Activated CD8-positive, alpha-beta memory T cell treated with anti-CD3 and anti-CD28 coated beads for 4 hours (primary cell): ENCODE results near the gene NLGN1.

Experiments used
- DNase-seq, 2 donors: peaks; one replicate each; pipeline ENCODE4 v3.0.0-alpha.2; 2020; ENCODE audit warnings: low read depth in 2 of 2

NLGN1 gene

DNA sequence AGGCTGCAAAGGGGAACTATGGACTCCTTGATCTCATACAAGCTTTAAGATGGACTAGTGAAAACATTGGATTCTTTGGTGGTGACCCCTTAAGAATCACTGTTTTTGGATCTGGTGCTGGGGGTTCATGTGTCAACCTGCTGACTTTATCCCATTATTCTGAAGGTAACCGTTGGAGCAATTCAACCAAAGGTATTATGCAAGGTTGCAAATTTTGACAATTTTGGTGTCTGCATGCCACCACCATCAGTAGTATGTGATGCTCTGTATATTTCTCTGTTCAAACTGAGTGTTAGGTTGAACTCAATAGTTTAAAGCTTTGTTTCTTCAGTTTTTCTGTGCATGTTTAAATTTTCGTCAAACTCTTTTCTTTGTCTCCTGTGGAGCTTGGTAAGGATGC lies 877.8 kb downstream of the NLGN1 start:
- DNase-seq, result no peak

DNA sequence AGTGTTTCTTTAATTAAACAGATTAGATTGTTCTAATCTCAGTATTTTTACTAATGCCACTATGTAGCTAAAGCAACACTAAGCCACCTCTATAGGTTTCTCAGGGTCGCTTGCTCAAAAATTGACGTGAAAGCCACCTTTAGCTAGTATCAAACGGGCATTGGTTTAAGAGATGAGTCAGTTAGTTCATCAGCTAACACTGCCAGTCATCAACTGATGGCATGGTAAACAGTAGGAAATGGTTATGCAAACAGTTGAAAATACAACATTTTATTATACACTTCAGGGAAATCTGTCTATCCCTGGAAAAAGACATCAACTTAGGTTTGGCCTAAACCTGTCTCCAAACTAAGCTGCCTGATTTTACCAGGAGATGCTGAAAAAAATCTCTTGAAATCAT lies 879.3 kb downstream of the NLGN1 start:
- DNase-seq, result no peak

DNA sequence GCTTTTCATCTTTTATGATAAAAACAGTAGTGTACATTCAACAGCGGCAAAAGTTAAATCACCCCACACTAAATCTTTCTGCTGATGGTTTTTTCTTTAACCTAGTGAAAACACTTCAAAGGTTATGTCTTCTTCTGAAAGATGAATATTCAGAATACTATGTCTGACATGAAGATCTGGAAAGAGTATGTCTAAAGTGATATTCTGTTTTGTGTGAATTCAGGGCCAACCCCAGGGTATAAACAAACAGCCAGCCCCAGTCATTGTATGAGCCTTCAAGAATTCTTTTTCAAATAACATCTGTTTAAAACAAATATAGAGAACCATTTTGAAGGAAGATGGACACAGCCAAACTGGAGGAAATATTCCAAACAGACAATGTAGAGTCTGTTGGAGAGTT lies 880.5 kb downstream of the NLGN1 start:
- no peak for DNase-seq

DNA sequence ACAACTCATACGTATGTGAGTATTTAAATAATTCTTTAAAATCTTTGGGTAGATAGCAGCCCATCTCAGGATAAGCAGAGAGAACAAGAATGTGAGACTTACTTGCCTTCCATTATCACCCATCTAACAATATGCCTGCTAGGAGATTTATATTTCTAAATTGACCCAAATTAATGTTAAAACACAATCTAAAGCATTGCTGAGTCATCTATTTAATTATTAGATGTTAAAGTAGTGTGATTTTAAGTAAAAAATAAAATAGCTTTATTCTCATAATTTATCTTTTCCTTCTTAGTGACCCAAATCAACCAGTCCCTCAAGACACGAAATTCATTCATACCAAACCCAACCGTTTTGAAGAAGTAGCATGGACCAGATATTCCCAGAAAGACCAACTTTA lies 882.6 kb downstream of the NLGN1 start:
- no peak for DNase-seq

DNA sequence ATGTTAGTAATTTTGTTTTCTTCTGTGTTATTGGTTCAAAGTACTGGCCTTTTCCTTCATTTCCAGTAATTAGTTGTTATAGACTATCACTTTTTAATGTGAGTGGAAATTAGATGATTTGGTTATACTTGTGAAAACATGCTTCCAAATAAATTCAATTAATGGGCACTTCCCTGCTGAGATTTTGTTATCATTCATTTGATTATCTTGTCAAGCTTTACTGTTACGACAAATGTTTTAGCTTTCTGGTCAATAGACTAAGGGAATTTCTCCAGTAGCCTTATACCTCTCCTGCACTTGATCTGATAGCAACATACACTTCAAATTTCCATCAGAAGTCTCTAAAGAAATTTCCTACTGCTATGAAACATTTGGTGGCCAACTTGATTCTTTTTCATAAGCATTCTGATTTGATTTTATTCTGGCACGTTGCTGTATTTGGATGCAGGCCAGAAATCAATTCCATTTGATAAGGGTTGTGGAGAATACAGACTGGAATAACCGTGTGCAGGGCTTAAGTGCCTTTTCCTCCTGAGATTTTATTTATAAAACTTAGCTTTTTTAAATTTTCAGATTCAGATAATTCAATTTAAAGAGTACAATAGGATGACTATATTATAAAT lies 887.8 kb downstream of the NLGN1 start:
- DNase-seq, result no peak

DNA sequence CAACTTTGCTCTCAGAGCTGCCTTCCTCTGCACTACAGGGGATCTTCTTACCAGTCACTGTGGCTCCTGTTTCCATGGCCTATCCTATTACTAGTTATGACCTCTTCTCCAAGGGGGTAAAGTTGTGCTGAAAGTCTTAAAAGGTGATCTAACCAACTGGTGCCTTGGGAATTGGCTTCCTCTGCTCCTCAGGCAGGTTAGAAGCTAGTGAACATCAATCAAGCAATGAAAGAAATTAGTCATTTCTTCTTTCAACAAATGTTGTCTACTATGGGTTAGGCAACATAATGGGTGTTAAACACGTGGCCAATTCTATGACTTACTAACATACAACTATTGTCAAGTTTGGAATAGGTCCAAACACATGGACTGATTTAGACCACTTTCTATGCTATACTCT lies 890.2 kb downstream of the NLGN1 start:
- DNase-seq, result no peak

DNA sequence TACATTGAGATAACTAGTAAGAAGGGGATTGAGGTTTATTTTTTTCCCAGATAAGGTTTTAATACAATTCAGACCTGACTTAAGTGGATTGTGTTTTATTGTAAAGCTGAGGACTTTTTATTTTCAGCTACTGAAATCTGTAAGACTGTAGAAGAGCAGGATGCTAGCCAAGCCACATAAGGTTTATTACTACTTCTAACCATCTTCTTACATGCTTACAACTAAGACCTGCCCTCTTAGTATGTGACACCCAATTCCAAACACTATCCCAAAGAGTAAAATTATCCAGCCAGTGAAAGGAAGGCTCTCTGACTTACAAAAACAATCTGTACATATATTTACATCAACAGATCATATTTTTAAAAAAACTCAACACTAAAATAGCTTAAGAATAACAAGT lies 897.1 kb downstream of the NLGN1 start:
- no peak for DNase-seq

DNA sequence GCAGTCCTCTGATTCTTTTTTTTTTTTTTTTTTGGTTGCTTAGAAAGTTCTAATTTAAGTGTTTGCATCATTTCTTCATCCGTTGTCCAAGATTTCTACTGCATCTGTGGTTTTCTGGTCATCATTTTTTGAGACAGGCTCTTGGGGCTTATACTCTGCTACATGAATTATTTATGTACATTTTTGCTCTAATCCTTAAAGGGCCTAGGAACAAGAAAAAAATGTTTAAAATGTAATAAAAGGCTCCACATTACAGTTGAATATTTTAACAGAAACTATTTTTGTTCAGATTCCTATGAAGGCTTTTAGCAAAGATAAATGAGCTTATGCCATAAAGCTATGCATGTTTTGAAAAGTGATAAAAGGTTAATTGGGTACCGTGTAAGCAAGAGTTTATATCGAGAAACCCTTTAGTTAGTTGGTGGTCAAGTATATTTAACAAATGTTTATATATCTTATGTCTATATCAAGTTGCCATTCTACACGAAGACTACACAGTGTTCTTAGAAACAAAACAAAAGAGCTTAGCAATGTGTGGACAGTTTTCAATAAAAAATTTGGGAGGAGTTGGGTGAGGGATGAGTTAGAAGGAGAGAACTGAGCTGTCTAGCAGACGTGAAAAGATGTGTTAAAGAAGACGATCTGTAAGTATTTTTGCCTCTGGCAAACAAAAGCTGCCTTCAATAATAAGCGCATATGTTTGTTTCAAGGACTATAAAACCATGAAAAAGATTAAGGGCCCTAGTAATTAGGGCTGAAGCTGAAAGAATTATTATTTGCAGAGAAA lies 898.0 kb downstream of the NLGN1 start:
- no peak for DNase-seq

DNA sequence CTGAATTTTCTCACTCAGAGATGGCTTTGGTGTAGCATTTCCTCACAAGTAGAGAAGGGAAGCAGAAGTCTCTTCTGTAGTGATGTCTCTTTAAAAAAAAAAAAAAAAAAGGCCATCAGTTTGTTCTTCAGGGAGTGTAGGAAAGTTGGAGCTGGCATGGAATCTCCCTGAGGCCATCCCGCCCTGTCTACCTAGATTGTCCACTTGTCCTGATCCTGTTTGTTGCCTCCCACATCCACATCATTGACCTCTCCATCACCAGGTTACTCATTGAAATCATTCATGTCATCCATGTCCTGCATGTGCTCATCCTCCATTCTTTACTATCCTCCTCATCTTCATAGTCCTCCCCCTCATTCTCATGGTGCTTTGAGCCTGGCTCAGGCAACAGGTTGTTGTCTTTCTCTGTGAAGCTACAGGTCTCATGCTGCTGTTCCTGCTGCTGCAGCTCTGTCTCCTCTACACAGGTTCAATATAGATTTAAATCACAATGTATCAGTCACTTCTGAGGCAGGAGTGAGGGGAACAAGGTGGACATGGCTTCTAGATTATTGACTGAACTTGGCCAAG lies 905.3 kb downstream of the NLGN1 start:
- no peak for DNase-seq

DNA sequence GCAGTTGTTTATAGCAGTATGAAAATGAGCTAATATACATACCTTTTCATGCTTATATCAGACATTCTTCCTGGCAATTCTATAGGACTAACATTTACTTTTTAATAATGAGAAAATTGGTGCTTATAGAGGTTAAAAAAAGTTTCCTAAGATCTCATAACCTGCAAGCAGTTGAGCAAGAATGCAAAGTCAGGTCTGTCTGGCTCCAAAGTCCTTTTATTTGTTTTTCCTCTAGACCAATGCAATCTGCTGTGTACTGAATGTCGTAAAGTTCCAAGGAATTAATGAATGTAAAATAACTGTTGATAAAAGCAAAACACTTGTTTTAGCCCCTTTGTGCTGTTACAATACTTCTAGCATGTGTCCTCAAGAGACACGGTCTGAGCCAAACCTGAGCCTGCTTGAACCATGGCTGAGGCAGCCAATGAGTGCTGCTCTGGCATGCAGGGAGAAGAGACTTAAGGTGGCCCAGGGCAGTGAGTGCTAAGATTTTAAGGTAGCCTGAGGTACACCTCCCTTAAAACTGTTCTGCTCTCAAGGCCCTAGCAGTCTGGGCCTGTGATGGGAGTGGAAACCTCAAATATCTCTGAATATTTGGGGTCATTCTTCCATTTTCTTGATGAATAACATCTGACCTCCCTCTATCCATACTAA lies 906.5 kb downstream of the NLGN1 start:
- DNase-seq, result no peak

DNA sequence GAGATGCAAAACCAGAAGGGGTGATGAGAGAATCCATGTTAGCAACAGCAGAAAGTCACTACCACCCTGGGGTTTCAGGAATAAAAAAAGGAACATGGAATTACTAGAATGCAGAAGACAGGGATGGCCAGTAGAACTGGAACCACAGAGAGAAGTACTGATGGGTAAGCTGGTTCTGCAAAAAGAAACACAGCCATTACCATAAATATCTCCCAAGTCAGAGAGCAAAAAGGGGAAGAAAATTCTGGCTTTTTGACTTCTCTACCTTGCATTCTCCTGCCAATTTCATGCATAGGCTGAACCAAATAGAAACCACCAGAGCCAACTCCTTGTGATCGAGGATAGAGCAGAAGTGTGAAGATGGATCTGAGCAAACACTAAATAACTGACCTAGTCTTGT lies 911.2 kb downstream of the NLGN1 start:
- DNase-seq, result no peak

DNA sequence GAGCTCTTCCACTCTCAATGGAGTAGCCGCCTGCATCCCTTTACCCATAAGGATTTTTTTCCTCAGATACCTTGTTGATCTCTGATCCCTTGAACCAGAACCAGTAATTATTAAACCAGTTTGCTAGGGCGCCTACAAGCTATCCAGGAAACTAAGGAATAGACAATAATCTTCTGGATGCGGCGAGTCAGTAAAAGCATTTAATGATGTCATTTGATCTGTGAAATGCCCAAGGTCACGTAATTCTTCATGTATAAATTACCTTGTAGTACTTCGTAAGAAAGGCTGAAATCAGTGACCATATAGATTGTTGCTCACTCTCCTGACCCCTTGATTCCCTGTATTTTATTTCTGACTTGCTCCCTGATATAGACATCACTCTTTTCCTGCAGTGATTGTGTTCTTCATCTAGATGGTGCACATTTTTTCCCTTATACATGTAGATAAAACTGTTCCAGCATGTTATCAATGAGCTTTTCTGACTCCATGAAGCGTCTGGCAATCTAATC lies 913.0 kb downstream of the NLGN1 start:
- DNase-seq, result no peak

DNA sequence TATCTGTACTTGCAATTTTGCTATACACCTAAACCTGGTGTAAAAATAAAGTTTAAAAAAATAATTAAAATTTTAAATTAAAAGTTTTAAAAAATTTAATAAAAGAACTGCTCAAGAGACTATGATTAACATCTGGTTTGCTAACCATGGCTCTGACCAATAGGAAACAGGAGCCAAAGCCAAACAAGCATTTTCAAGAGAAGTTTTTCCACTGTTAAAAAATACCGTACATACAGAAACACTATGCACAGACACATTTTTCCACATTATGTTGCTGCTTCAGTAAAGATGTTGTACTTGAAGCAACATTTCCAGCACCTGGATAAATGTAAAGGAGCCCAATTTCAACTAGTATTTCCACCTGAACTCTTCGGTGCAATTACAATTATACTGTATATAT lies 917.7 kb downstream of the NLGN1 start:
- no peak for DNase-seq

DNA sequence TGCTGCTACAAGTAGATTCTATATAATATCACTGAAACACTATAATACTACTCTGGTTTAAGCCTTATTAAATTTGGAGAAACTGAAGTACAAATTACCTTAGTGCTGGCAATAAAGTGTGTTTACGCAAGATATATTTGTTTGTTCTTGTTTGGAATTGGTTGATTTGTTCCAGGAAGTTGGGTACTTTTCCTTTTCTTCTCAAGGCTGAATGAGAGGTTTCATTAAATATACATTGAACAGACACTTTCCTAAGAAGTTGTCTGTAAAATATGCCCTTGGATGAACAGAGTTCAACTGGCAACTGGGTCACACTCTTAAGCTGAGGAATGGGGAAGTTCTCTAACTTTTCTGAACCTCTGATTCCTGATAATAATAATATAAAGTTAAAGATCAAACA lies 919.5 kb downstream of the NLGN1 start:
- no peak for DNase-seq

DNA sequence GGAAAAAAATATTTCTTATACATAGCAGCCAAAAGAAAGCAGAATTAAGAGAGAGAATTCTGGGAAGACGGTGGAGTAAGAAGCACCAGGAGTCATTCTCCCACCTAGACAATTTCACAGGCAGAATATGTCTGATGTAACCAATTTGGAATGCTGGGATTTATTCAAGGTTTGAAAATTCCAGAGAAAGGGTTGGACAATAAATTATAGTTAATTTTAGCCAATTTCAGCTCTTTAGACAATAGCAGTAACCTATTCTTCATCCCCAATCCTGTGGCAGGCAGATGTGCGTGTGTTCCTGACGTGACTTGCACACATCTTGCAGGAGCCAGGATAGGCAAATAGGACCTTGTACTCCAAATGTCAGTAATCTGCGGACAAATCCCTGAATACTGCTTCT lies 920.6 kb downstream of the NLGN1 start:
- no peak for DNase-seq

DNA sequence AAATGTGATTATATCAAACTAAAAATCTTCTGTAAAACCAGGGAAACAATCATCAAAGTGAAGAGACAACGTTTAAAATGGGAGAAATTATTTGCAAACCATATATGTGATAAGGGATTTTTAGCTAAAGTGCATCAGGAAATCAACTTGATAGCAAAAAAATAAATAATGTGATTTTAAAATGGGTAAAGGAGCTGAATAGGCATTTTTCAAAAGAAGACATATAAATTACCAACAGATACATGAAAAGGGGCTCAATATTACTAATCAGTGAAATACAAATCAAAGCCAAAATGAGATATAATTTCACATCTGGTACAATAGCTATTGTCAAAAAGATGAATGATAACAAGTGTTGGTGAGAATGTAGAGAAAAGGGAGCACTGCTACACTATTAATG lies 924.0 kb downstream of the NLGN1 start:
- DNase-seq, result no peak

DNA sequence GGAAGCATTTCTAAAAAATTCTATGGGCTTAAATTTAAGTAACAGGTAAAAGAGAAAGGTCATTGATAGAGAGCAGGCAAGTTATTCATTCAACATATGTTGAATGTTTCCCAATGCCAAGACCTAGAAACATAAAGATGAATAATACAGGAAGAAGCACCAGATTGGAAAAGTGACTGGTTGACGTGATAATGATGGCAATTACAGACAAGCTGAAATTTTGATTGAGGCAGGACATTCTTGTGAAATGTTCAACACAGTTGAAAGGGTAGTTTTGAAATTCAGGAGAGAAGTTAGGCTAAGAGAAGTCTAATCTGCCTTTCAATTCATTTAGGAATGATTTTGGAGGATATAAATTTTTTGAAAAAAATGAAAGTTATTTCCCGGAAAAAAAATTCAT lies 925.2 kb downstream of the NLGN1 start:
- DNase-seq, result no peak

DNA sequence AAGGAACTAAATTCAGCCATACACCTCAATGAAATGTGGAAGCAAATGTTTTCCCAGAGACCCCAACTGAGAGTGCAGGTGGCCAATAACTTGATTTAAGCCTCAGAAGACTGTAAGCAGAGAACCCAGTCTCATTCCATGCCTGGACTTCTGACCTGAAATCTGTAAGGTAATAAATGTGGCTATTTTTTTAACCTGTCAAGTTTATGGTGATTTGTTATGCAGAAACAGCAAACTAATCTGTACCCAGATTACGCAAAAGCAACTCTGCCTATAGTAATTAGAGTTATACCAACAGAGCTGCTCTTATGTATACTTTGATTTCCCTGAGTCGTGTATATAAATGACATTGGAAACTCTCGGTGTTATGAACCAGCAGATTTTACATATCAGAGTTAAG lies 927.6 kb downstream of the NLGN1 start:
- no peak for DNase-seq

DNA sequence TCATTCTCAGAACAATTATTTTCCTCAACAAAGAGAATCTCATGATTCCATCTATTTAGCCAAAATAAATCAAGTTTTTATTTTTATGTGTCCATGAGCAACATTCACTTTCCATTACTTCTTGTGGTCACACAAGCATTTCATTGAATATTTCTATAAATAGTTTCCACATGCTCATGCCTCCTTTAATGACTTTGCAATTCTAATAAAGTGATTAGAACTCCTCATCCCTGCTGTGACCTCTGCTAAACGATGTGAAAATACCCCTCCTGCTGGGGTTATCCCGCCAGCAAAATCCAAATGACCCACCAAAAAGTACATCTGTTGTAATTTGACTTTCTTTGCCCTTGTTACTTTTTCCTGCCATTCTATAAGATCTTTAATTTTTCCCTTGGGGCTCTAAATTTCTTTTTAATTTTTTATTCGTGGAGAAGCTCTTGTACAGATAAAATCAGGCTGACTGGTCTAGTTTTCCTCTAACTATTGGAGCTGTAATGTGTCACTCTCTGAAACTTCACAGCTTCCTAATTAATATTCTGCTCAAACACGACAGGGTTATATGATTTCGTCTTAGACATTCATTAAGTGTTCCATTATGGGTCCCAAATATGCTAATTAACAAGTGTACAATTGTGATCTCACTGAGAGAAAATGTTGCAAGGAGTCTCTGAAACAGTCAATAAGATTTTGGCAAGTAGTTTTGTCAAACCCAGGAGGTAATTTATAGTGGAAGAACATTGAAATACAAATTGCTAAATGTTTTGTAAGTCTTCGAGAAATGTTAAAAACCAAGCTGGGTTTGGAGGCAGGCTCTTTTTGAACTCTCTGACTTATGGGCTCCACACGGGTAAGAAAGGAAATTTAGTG lies 928.5 kb downstream of the NLGN1 start:
- DNase-seq, result no peak

DNA sequence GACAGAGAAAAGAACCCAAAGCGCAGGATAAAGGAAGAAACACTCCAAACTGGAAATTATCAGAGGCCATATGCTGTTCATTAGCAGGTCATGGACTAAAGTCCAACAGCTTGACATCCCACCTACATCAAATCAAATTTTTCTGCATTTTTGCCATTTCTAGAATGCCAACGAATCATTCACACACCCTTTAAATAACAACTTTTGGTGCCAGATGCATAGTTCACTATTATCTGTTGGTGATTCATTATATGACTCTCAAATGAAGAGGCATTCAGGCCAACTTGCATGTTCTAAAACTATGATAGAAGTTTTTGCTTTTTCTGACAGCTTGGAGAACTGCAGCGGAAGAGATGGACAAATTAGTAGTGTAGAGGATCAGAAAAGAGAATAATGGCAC lies 931.8 kb downstream of the NLGN1 start:
- DNase-seq, result no peak

DNA sequence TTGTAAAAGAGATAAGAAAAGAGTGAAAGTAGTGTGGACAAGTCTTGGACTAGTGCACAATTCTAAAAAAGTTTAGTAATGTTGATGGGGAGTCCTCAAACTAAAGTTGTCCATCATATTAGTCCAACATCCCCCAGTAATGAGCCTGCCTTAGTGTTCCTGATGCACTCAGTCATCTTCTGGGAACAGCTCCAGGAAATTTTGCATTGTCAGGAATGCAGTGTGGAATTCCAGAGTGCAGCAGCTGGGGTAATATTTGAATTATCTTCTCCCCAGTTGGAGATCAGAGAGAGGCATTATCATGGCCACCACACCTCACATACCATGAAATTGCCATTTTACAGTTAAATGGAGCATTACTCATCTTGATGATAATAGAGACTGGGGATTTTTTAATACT lies 932.8 kb downstream of the NLGN1 start:
- DNase-seq, result no peak
